ENCODE data around the gene FZR1.
"Not testable (repeated sequence)": the region's sequence is repeated elsewhere in the genome, so short reads cannot be mapped to it uniquely, and the experiment has no call there.

The FZR1 gene

GRCh38 chr19:3544058-3544376 is 37.9 kb downstream of the FZR1 start:
- peak in 5 of 51 donors; percentile 13 to 41 (median 22) for DNase-seq

GRCh38 chr19:3544742-3545668 is 38.9 kb downstream of the FZR1 start:
- DNase-seq: peak; percentile 17 to 92 (median 75)

GRCh38 chr19:3545669-3546034 is 39.5 kb downstream of the FZR1 start:
- no peak for DNase-seq

- peak in 1 of 51 donors; percentile 10 for DNase-seq
Measured at GRCh38 chr19:3546119-3546518, 40.0 kb downstream of the FZR1 start.

GRCh38 chr19:3547301-3547731 is 41.2 kb downstream of the FZR1 start:
- peak in 1 of 51 donors; percentile 18 for DNase-seq

DNA sequence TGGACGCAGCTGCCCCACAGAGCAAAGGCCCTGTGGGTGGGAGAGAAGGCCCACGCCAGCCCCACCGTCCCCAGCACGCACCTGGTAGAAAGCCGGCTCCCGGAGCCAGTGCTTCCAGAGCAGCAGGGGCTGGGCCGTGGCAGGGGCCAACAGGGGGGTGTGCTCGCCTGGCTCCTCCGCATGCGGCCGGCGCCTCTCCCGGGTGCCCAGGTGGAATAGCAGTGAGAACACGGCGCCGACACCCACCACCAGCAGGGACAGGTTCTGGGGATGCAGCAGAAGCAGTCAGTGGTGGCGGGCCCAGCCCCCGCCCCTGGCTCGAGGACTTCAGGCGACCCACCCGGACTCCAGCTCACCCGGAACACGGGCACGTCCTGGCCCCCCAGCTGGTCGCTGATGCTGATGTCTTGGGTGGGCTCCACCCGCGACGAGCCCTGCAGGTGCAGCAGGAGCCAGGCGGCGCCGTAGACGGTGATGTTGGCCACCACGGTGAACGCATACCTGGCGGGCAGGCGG is 41.7 kb downstream of the FZR1 start:
- no peak for DNase-seq

DNA sequence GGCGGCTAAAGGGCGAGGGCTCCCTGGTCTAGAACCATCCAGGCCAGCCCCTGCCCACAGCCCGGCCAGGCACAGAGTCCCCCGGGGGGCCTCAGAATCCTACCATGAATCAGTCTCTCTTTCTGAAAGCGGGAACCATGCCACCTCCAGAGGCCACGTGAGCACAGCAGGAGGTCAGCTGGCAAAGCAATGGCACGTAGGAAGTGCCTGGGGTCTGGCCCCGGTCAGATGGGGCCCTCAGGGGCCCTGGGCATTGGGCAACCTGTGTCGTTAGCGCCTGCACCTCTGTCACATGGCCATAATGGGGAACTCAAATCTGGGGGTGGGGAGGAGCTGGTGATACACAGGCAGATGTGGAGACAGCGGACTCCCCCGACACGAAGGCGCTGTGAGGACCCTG is 42.5 kb downstream of the FZR1 start:
- DNase-seq: peak in 29 of 51 donors; percentile 6 to 76 (median 43)

GRCh38 chr19:3549816-3550215 is 43.7 kb downstream of the FZR1 start:
- no peak for DNase-seq

DNA sequence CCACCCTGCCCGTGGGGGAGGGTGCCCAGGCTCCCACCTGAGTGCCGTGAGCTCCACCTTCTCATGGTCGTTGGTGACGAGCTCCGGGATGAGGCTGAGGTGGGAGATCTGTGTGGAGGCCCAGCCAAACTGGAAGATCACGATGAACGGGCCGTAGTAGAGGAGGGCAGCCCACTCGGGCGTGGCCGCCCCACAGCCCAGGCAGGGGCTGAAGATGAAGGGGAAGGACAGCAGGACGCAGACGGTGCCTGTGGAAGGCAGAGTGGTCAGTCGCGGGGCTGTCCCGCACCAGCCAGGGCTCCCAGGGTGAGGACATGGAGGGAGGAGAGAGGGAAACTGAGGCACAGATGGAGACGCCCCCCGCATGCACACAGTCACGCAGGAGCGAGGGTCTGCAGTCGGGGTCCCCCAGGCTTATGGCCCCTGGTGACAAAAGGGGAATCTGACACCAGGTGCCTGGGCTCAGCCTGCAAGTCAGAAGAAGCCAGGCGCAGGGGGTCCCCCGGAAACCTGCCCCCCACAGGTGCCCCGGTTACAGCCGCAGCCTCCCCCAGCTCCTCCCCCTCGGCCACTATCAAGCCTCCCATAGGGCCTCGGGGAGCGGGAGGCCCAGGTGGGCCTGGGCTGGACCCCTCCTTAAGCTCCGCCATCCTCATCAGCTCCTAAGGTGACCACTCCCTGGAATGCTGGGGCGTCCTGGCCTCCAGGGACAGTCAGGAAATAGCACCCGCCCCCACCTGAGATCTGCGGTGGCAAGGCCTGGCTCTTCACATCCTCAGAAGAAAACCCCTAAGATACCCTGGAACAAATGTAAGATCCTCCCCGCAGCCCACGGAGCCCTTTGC is 45.1 kb downstream of the FZR1 start:
- no peak for DNase-seq

DNA sequence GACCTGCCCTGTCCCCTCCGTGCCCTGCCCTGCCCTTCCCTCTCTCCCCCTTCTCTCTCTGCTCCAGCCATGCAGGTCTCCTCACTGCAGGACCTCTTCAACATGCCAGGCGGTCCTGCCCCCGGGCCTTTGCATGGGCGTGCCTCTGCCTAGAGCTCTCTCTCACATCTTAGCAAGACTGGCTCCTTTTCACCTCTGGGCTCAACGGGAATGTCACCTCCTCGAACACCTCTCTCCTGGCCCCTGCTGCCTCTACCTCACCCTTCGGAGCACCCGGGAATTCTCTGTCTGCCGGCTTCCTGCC is 45.6 kb downstream of the FZR1 start:
- DNase-seq: no peak

- no peak for DNase-seq
Measured at GRCh38 chr19:3554254-3555083, 48.4 kb downstream of the FZR1 start.

- DNase-seq: no peak
Measured at GRCh38 chr19:3555653-3556422, 49.7 kb downstream of the FZR1 start.

GRCh38 chr19:3556423-3556977 is 50.4 kb downstream of the FZR1 start:
- DNase-seq: no peak

GRCh38 chr19:3556978-3557460 is 50.9 kb downstream of the FZR1 start:
- DNase-seq: peak in 4 of 51 donors; percentile 27 to 31 (median 29)

DNA sequence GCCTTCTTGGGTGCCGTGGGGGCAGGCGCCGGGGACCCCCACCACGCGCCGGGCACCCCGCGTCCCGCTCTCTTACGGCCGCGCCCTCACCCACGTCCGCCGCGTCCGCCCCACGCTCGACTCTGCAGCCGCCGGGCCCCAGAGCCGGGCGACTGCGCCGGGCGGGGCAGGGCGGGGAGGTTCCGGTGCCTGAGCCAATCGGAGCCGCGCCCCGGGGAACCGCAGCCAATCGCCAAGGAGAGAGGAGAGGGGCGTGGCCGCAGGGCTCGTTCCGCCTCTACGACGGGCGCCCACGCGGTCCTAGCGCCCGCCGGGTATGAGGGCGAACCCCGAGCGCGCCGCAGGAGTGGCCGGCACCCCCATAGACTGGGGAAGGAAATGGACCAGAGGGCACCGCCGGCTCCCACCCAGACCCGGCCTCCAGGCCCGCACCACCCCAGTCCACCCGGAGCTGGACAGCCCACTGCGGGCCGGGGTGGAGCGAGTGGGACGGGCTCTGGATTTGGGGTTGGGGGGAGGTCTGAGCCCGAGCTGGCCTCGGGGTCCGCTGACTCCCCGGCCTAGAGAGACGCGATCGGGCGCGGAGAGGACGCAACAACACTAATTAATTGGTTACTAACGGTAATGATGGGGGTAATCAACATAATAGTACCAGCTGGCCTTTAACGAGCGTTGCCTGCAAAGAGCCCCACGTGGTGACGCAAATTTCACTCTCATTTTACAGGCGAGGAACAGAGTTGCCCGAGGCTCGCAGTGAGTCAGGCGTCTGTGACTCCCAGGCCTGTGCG is 51.5 kb downstream of the FZR1 start, which contains the start of gene MFSD12:
MFSD12 (minus strand) TSS at position 126 of the 788 bp plus-strand sequence. CDS start 183 bp downstream, outside the sequence.
- DNase-seq: peak; percentile 25 to 95 (median 88)

GRCh38 chr19:3563709-3564524 is 57.8 kb downstream of the FZR1 start:
- no peak for DNase-seq

DNA sequence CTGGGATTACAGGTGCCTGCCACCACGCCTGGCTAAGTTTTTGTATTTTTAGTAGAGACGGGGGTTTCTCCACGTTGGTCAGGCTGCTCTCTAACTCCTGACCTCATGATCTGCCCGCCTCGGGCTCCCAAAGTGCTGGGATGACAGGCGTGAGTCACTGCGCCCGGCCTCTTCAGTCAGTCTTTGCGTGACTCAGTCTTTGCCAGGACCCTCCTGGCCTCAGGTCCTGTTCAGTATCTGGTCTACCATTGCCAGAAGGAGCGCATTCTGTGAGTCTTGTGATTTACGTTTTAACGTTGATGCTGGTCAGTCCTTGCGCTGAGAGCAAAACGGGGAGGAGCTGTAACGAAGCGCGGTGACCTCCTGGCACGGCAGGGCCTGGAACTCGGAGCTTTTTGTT is 59.0 kb downstream of the FZR1 start:
- DNase-seq: no peak

- DNase-seq: not testable (repeated sequence)
Measured at GRCh38 chr19:3570042-3570441, 63.9 kb downstream of the FZR1 start.

All from hypothalamus (tissue), 51 donors.